ENCODE measurements around the gene CCDC50. TPM values are rescaled to one million over a fixed set of nuclear protein-coding genes. Genes with fewer than 3 reads are reported as not detected.

CCDC50 gene
- total RNA-seq, 1 donor from 2014 or later: 57.7 TPM

GRCh38 chr3:191438150-191438814 lies 109.1 kb downstream of the CCDC50 start:
- H3K27me3 ChIP-seq (ENCODE audit: control insufficient read depth, insufficient read depth, low read length): no peaks in the 10 kb centered on the region
- no peak overlapping the region for H3K4me3 ChIP-seq (ENCODE audit: low read depth, low read length)
- FAIRE-seq (no peak), DNase-seq (ENCODE audit: low read depth) (no peak)
- no peak for TF ChIP-seq CTCF (IDR thresholded peaks at IDR 0.05; ENCODE audit: insufficient read depth, low read length, severe bottlenecking)
- H3K36me3 ChIP-seq (ENCODE audit: control insufficient read depth, insufficient read depth, low read length): no peaks in the 10 kb centered on the region

- FAIRE-seq: no peak
- H3K27me3 ChIP-seq (ENCODE audit: control insufficient read depth, insufficient read depth, low read length): no peaks in the 10 kb centered on the region
- no peak for TF ChIP-seq CTCF (IDR thresholded peaks at IDR 0.05; ENCODE audit: insufficient read depth, low read length, severe bottlenecking)
These were observed 111.3 kb downstream of the CCDC50 start for GRCh38 chr3:191440532-191440931.

GRCh38 chr3:191441687-191442086 lies 112.5 kb downstream of the CCDC50 start:
- Histone ChIP-seq H3K4me3 (ENCODE audit: low read depth, low read length) (no peak overlapping the region), H3K36me3 (ENCODE audit: control insufficient read depth, insufficient read depth, low read length) (no peaks in the 10 kb centered on the region), H3K27me3 (ENCODE audit: control insufficient read depth, insufficient read depth, low read length) (no peaks in the 10 kb centered on the region)
- no peak for TF ChIP-seq CTCF (IDR thresholded peaks at IDR 0.05; ENCODE audit: insufficient read depth, low read length, severe bottlenecking)
- no peak for FAIRE-seq
- DNase-seq (ENCODE audit: low read depth): no peak

More at GRCh38 chr3:191440532-191440931, 111.3 kb downstream of the CCDC50 start:
- no peak overlapping the region for H3K4me3 ChIP-seq (ENCODE audit: low read depth, low read length)
- H3K36me3 ChIP-seq (ENCODE audit: control insufficient read depth, insufficient read depth, low read length): no peaks in the 10 kb centered on the region
- DNase-seq (ENCODE audit: low read depth): no peak

GRCh38 chr3:191444569-191444968 lies 115.4 kb downstream of the CCDC50 start:
- DNase-seq (ENCODE audit: low read depth): no peak
- no peak for FAIRE-seq
- Histone ChIP-seq H3K27me3 (ENCODE audit: control insufficient read depth, insufficient read depth, low read length) (no peaks in the 10 kb centered on the region), H3K4me3 (ENCODE audit: low read depth, low read length) (no peak overlapping the region), H3K36me3 (ENCODE audit: control insufficient read depth, insufficient read depth, low read length) (no peaks in the 10 kb centered on the region)
- no peak for TF ChIP-seq CTCF (IDR thresholded peaks at IDR 0.05; ENCODE audit: insufficient read depth, low read length, severe bottlenecking)

Other genes with a start within 250 kb of the CCDC50 start
- not detected in 2 replicates for gene OSTN, start 130.2 kb upstream of the CCDC50 start, total RNA-seq
- gene UTS2B, start 1.1 kb downstream of the CCDC50 start, total RNA-seq: not detected in 2 replicates
- gene PYDC2, start 131.8 kb downstream of the CCDC50 start, total RNA-seq: not detected in 2 replicates

Data from bronchial epithelial cell (primary cell).